Endothelial cell of umbilical vein (primary cell): ENCODE results near the gene HSPG2. TPM values are rescaled to one million over a fixed set of nuclear protein-coding genes. Genes with fewer than 3 reads are reported as not detected.

ENCODE experiments used
- BruUV-seq: library from RNA; stranded (reverse); fragments of 400-500 nt; replicated peaks from 2 replicates; lab custom pipeline; 2021; lab: Mats Ljungman, UMichigan
- CTCF ChIA-PET: fragments of 300-600, 350-600 bp; sonication (Branson Sonifier 250); formaldehyde crosslinking; loops from one replicate; lab custom pipeline; 2021; ENCODE audit warnings: antibody characterized with exemption, inconsistent platforms; lab: Charles Lee
- POLR2A ChIA-PET: fragments of 300-600, 350-600 bp; sonication (Branson Sonifier 250); formaldehyde crosslinking; loops from one replicate; lab custom pipeline; 2021; ENCODE audit warnings: antibody characterized with exemption, inconsistent platforms; lab: Charles Lee
- DNase-seq: peaks from one replicate; pipeline ENCODE4 v3.0.0-alpha.2; 2011; ENCODE audit warnings: low read depth, low spot score
- FAIRE-seq: peaks from 2 replicates; lab custom pipeline; 2011; peaks lifted over from hg19 to GRCh38; lab: Jason Lieb, UNC
- H2AFZ ChIP-seq: 2 replicates; pipeline ENCODE4 v1.6.0; 2012; ENCODE audit warnings: low read depth, low read length, control low read depth, inconsistent platforms
- H3K27ac ChIP-seq: 2 replicates; pipeline ENCODE4 v1.5.1; 2011; ENCODE audit warnings: low read depth, mild to moderate bottlenecking, control low read depth, low read length, moderate library complexity; ENCODE audit not compliant: insufficient read depth
- H3K27me3 ChIP-seq, 2 experiments: 2 replicates each; pipeline versions ENCODE4 v1.6.0 to v1.6.1; 2011; ENCODE audit warnings: low read length in 2 of 2, mixed read lengths in 1 of 2; ENCODE audit not compliant: control insufficient read depth in 2 of 2, insufficient read depth in 2 of 2
- H3K36me3 ChIP-seq, 2 experiments: 2 replicates in 1 of 2; 3 replicates in 1 of 2; pipeline ENCODE4 v1.5.1; 2011; ENCODE audit warnings: low read length in 2 of 2, mild to moderate bottlenecking in 1 of 2, moderate library complexity in 1 of 2; ENCODE audit not compliant: control insufficient read depth in 2 of 2, insufficient read depth in 2 of 2; ENCODE audit errors: extremely low read depth in 1 of 2
- H3K4me1 ChIP-seq: 3 replicates; pipeline ENCODE4 v1.5.1; 2011; ENCODE audit warnings: mild to moderate bottlenecking, low read length; ENCODE audit not compliant: control insufficient read depth, insufficient read depth; ENCODE audit errors: extremely low read depth
- H3K4me2 ChIP-seq: 2 replicates; pipeline ENCODE4 v1.6.1; 2011; ENCODE audit warnings: low read length, control low read depth, mixed read lengths; ENCODE audit not compliant: insufficient read depth
- H3K4me3 ChIP-seq, 3 experiments: fragments of 200-600 bp in 1 of 3; sonication (generic), shearing (Covaris generic) in 1 of 3; replicated peaks in 1 of 3; 2 replicates each; pipeline ENCODE4 v1.5.1; 2011 to 2016; ENCODE audit warnings: control low read depth in 3 of 3, low read length in 3 of 3, mild to moderate bottlenecking in 2 of 3, inconsistent platforms in 1 of 3, low read depth in 1 of 3, moderate library complexity in 1 of 3; ENCODE audit not compliant: insufficient read depth in 1 of 3
- H3K79me2 ChIP-seq: 2 replicates; pipeline ENCODE4 v1.6.0; 2012; ENCODE audit warnings: low read length, inconsistent platforms; ENCODE audit not compliant: control insufficient read depth, insufficient read depth
- H3K9ac ChIP-seq: replicated peaks from 2 replicates; pipeline ENCODE3; 2011; ENCODE audit warnings: low read length, control low read depth; ENCODE audit not compliant: insufficient read depth; ENCODE audit errors: extremely low read depth
- H3K9me1 ChIP-seq: replicated peaks from 3 replicates; pipeline ENCODE4 v1.6.0; 2011; ENCODE audit warnings: mild to moderate bottlenecking, low read length; ENCODE audit not compliant: control insufficient read depth, insufficient read depth; ENCODE audit errors: extremely low read depth
- H3K9me3 ChIP-seq: replicated peaks from 2 replicates; pipeline ENCODE4 v1.5.1; 2012; ENCODE audit warnings: low read length, inconsistent platforms; ENCODE audit not compliant: control insufficient read depth, insufficient read depth
- H4K20me1 ChIP-seq: replicated peaks from 2 replicates; pipeline ENCODE3; 2011; ENCODE audit warnings: mild to moderate bottlenecking, low read length; ENCODE audit not compliant: control insufficient read depth, insufficient read depth; ENCODE audit errors: extremely low read depth
- EZH2 ChIP-seq: IDR thresholded peaks from 2 replicates; pipeline ENCODE4 v1.6.1; 2012; ENCODE audit warnings: borderline replicate concordance, low read depth, mild to moderate bottlenecking, moderate library complexity, low read length, inconsistent platforms; ENCODE audit not compliant: severe bottlenecking
- MYC ChIP-seq: IDR thresholded peaks from one replicate; pipeline ENCODE4 v1.6.1; 2011; ENCODE audit warnings: mild to moderate bottlenecking, low read depth, low read length
- POLR2A ChIP-seq: IDR thresholded peaks from 2 replicates; pipeline ENCODE4 v1.6.1; 2012; ENCODE audit warnings: low read depth, mild to moderate bottlenecking, control low read depth, low read length
- POLR2AphosphoS5 ChIP-seq: IDR thresholded peaks from 2 replicates; pipeline ENCODE4 v1.6.1; 2012; ENCODE audit warnings: low read depth, mild to moderate bottlenecking, control low read depth, low read length, moderate library complexity; ENCODE audit not compliant: insufficient read depth
- dilution Hi-C: fragments of 300-500 bp; cut with MboI; formaldehyde crosslinking; loops from one replicate; pipeline ENCODE4 v1.15.0; 2019; ENCODE audit warnings: low sequenced_read_pairs; ENCODE audit not compliant: extremely low pct_ligation_motif_present
- intact Hi-C: fragments of 100-400 bp; cut with micrococcal nuclease; formaldehyde crosslinking; loops from one replicate; pipeline ENCODE4 v1.10.0; 2022
- polyA plus RNA-seq, 4 experiments: library from polyadenylated mRNA; depleted of rRNA in 3 of 4; stranded (reverse) in 3 of 4; unstranded in 1 of 4; fragments of >200 nt; gene quantifications; 2 replicates each; pipeline versions ENCODE4 v1.2.1 to v1.2.3, GENCODE V29; 2011 to 2012; ENCODE audit warnings: missing spikeins in 1 of 4
- total RNA-seq: library from RNA; stranded (reverse); gene quantifications from 2 replicates; pipeline ENCODE4 v1.2.3, GENCODE V29; 2021

HSPG2 gene
- total and polyA plus RNA-seq, 2 donors (not counting 3 experiments of a cell fraction or from before 2014, with no cell fraction given), result 734 to 3,499 TPM

DNA sequence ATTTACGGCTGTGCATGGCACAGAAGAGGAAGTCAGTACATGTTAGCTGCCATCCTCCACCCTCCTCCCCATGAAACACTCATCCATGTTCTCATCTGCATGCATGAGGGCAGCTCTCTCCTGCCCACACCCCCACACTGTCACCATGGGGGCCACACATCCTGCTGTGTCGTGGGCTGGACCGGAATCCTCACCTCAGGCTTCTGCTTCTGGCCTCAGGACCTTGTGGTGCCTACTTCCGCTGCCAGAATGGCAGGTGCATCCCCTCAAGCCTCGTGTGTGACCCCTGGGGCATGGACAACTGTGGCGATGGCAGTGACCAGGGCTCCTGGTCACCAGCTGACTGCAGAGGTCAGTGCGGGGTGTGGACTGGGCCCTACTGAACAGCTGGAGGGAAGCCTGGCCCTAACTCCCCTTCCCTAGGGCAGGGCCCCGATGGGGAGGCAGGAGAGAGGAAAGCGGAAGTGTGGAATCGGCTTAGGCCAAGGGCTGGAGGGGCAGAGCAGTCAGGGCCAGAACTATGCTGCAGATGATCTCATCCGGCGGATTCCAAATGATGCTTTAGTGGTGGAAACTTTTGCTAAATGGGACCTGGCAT is 121.3 kb downstream of the HSPG2 start:
- Histone ChIP-seq H3K27ac (no peak overlapping the region), H3K27me3 (no peaks in the 10 kb centered on the region), H3K9ac (no peak overlapping the region), H3K4me3 (no peak overlapping the region), H2AFZ (no peak overlapping the region), H3K79me2 (no peaks in the 10 kb centered on the region), H3K9me3 (no peaks in the 10 kb centered on the region), H3K4me1 (peaks cover 34% of the 10 kb centered on the region), H3K9me1 (no peaks in the 10 kb centered on the region), H4K20me1 (no peaks in the 10 kb centered on the region), H3K4me2 (no peak overlapping the region), H3K36me3 (peaks cover 3 to 6% of the 10 kb centered on the region in 2 experiments)
- FAIRE-seq (peak; percentile 40), DNase-seq (peak; percentile 52)
- BruUV-seq, result no TSS peak
- intact Hi-C loops, result loop anchor here (2.0 to 5.0 kb wide), 2 partner anchors 33 to 114 kb away; partner anchors contain the start of gene USP48
- dilution Hi-C loops, result no loop called here
- ChIA-PET POLR2A (interaction anchor here (0.8 kb wide), 1 partner anchor 112 kb away, joined by 5 read pairs; no protein-coding TSS in a partner anchor), CTCF (no interaction called here)
- TF ChIP-seq MYC (no peak), POLR2AphosphoS5 (peak; percentile 48)

DNA sequence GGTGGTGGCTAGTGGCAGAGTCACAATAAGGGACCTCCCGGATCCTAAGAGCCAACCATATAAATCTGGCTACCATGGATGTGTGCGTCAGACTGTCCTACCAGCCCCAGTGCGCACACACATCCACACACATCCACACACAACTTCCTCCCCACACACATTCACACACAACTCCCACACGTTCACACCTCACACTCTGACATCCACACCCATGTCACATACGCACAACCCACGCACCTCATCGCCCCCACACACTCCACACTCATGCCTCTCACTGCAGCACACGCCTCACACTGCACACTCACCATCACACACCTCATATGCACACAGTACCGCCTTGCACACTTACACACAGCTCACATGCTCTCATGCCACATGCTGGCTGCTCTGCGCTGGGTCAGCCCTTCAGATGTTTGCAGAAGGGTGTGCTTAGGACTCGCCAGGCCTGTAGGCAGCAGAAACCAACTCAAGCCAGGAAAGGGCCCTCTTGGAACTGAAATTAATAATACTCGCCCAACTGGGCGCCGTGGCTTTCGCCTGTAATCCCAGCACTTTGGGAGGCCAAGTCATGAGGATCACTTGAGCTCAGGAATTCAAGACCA is 122.0 kb downstream of the HSPG2 start:
- TF ChIP-seq EZH2 (no peak), POLR2A (peak; percentile 47), POLR2AphosphoS5 (peak; percentile 15)
- Histone ChIP-seq H3K4me2 (no peak overlapping the region), H2AFZ (no peak overlapping the region), H3K9me3 (no peaks in the 10 kb centered on the region), H3K9me1 (no peaks in the 10 kb centered on the region), H3K4me1 (peaks cover 29% of the 10 kb centered on the region), H3K79me2 (no peaks in the 10 kb centered on the region), H3K36me3 (peaks cover 0 to 3% of the 10 kb centered on the region in 2 experiments), H3K9ac (no peak overlapping the region), H3K27me3 (no peaks in the 10 kb centered on the region), H3K4me3 (no peak overlapping the region), H4K20me1 (no peaks in the 10 kb centered on the region), H3K27ac (no peak overlapping the region)
- ChIA-PET CTCF (no interaction called here), POLR2A (interaction anchor here (0.8 kb wide), 1 partner anchor 111 kb away, joined by 5 read pairs; no protein-coding TSS in a partner anchor)
- FAIRE-seq (no peak), DNase-seq (no peak)
- no TSS peak for BruUV-seq
- intact Hi-C loops (loop anchor here (2.0 to 5.0 kb wide), 2 partner anchors 32 to 113 kb away; partner anchors contain the start of gene USP48), dilution Hi-C loops (no loop called here)
